Fibroblast of gingiva (primary cell): Measurements from ENCODE around the gene CALML4.
A peak's percentile ranks its signal among the peaks of the same experiment; 100 is the strongest.
"Not testable (repeated sequence)": the region's sequence is repeated elsewhere in the genome, so short reads cannot be mapped to it uniquely, and the experiment has no call there.

Experiments
- DNase-seq: peaks from one replicate; pipeline ENCODE4 v3.0.0-alpha.2; 2011; ENCODE audit warnings: low read depth

CALML4 gene

DNA sequence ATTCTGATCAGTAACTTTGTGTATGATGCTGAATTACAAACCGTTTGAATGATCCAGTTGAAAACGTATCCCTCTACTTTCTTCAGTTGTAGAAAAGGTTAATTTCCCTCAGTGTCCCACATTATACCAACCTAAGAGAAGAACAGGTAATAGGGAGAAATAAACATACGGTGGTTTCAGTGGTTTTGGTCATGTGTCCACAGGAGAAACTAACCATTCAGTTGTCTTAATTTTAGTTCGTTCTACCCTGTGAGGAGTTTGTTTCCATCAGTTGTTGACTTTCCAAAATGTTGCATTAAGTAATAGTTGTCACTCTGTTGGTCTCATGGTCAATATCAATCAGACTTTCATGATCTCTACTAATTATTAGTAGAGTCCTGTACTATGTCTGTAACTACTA is 15.1 kb downstream of the CALML4 start:
- no peak for DNase-seq

DNA sequence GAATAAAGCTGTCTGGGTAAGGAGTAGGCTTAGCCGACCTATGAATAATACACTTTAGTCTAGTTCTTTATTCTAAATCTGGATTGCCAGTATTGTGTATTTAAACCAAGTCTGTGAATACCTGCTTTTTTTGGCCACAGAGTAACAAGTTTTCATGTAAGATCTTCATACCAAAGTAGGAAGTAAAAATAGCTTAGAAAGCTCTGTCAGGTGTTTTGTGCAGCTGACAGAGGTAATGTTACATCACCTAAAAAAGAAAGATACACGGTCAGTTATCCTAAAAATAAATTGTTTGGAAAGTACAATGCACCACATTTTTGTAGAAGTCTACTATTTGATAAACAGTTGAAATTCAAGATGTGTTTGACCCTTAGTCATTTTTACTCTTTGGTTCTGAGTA is 16.5 kb downstream of the CALML4 start:
- DNase-seq = no peak

DNA sequence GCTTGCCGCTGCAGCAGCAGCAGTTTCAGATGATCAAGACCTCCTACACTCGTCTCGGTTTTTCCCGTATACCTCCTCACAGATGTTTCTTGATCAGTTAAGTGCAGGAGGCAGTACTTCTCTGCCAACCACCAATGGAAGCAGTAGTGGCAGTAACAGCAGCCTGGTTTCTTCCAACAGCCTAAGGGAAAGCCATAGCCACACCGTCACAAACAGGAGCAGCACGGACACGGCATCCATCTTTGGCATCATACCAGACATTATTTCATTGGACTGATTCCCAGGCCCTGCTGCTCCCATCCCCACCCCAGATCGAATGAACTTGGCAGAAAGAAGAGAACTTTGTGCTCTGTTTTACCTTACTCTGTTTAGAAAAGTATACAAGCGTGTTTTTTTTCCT is 17.6 kb downstream of the CALML4 start:
- peak; percentile 86 for DNase-seq

DNA sequence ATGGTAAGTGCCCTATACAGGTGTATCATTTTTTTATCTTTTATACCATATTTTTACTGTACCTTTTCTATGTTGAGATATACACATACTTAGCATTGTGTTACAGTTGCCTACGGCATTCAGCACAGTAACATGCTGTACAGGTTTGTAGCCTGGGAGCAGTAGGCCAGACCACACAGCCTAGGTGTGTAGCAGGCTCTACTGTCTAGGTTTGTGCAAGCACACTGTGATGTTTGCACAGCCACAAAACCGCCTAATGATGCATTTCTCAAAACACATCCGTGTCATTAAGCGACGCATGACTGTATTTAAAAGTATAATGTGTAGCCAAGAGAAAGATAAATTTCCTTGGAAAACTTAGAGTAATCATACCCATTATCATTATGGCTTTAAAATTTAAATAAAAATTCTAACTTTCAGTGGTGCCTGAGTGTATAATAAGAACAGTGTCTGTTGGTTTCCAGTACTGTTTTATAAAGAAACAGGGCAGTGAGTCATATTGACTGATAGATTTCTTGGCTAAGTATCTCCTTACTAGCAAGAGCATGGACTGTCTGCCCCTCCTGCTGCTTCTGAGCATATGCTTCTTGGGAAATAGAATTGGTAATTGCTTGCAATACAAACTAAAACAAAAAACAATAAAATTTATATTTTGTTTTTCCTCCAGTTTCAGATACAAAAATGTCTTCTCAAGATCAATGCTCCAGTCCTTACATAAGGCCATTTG is 18.3 kb downstream of the CALML4 start:
- peak; percentile 81 for DNase-seq

DNA sequence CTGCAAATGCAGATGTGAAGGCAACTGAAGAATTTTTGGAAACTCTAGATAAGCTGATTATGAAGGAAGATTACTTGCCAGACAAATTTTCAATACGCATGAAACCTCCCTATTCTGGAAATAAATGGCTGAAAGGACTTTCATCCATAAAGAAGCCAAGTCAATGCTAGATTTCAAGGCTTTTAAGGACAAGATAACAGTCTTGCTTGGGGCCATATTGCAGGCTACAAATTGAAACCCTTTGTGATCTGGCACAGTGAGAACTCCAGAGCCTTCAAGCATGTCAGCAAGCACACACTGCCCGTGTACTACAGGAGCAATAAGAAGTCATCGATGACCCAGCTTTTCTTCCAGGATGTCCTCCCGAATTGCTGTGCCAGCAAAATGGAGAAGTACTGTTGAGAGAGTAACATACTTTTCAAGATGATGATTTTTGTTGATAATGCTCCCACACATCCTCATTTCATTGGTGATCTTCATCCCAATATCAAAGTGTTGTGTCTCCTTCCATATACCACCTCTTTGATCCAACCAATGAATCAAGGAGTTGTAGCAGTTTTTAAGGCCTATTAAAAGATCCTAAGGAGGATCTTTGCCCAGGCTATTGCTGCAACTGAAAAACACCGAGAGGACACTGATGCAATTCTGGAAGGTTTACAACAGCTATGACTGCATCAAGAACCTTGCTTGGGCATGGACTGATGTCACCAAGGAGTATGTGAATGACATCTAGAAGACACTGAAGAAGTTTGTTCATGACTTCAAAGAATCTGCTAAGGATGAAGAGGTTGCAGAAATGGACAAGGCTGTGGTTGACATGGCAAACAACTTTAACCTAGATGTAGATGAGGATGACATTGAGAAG is 20.3 kb downstream of the CALML4 start:
- DNase-seq = peak; percentile 32

DNA sequence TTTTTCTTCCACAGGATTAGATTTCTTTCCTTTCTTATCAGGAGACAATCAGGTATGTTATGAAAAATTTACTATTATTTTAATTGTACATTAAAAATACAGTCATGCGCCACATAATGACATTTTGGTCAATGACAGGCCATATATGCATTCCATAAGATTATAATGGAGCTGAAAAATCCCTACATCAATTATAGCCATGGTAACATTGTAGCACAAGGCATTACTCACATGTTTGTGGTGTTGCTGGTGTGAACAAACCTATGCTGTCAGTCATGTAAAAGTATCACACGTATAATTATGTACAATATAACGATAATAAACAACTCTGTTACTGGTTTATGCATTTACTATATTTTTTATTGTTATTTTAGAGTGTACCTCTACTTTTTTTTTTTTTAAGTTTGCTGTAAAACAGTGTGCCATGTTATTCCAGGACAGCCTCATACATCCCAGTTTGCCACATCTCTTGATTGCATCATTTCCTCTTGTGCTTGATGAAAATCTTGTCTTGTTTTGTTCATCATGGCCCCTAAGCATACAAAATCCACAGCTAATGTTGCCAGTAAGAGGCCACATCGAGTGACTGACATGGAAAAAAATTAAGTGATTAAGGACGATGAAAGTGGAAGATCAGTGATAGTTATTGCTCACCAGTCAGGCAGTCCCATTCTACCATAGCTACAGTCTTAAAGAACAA is 21.4 kb downstream of the CALML4 start:
- peak; percentile 46 for DNase-seq

DNA sequence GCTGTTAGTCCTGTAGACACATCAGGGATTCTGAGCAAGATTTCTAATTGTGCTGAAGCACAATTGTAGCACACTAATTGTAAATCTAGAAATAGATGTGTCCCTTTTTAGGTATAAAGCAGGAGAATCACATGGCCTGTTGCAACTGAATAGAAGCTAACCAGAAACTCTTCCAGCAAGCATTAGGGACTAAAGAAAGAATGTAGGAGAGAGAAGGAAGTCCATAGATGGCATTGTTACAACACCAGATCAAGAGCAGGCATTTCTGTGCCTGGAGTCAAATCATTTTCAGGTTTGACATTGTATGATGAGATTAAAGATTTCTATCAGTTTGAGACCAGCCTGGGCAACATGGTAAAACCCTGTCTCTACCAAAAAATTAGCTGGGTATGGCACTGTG is 27.4 kb downstream of the CALML4 start:
- DNase-seq = peak; percentile 73

DNA sequence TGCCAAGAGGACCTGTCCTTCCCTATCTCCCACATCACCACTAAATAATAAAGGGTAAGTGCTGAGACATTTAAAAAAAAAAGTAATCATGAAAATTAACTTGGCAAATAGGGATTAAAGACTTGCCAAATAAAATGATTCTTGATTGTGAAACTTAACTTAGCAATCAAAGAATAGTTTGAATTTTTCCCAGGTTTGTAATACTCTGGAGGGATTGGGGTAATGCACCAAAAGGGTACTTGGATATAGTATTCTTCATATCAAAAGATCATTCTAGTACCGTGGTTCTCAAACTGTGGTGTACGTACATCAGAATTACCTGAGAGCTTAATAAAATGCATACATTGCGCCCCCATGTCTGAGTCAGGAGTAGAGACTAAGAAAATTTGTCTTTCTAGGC is 28.5 kb downstream of the CALML4 start:
- peak; percentile 60 for DNase-seq

DNA sequence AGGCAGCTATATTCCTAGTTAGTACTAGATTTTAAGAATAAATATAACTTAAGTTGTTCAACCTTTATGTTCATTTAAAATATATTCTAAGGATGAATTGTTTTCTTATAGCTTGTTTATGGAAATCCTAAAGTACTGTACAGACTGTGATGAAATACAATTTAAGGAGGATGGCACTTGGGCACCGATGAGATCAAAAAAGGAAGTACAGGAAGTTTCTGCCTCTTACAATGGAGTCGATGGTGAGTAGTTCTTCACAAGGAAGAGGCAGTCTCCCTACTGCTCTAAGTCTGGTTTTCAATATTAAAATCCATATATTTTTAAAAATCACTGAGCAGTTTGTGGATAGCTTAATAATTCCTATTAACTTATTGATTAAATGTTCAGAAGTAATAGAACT is 29.6 kb downstream of the CALML4 start:
- DNase-seq = no peak

DNA sequence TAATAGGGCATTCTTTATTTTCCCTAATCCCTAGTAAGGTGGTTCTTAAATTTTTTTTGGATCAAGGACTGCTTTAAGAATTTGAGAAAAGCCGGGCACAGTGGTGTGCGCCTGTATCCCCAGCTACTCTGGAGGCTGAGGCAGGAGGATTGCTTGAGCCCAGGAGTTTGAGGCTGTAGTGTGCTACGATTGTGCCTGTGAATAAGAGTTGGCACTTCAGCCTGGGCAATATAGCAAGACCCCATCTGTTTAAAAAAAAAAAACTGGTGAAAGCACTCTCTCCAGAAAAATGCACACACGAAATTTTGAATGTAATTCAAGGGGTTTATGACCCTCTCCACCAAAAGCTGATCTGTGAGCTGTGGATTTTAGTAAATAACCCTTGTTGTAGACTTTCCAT is 32.0 kb downstream of the CALML4 start:
- no peak for DNase-seq

DNA sequence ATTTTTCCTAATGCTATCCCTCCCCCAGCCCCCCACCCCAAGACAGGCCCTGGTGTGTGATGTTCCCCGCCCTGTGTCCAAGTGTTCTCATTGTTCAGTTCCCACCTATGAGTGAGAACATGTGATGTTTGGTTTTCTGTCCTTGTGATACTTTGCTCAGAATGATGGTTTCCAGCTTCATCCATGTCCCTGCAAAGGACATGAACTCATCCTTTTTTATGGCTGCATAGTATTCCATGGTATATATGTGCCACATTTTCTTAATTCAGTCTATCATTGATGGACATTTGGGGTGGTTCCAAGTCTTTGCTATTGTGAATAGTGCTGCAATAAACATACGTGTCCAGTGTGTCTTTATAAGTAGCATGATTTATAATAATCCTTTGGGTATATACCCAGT is 33.1 kb downstream of the CALML4 start:
- not testable (repeated sequence) for DNase-seq

DNA sequence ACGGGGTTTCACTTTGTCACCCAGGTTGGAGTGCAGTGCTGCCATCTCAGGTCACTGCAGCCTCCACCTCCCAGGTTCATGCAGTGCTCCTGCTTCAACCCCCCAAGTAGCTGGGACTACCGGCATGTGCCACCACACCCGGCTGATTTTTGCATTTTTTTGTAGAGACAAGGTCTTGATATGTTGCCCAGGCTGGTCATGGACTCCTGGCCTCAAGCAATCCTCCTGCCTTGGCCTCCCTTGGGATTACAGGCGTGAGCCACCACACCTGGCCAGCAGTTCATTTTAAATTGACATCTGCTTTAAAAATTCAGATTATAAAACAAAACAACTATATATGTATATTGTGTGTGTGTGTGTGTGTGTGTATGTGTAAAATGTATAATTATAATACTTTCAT is 38.3 kb downstream of the CALML4 start:
- DNase-seq = no peak

DNA sequence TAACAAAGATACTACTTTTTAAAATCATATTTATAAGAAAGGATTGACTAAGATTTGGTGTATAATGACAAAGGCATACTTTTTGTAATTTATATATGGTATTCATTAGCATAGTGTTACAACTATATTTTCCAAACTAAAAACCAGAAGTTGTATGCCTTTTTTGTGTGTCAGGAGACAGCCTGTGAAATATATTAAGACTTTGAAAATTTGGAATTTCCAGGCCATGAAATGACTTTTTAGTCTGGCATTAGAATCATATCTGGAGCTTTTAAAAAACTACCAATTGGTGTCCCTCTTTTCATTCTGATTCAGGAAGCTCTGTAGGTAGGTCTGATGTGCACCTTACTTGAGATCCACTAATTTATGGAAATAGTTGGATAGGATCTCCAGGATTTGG is 41.9 kb downstream of the CALML4 start:
- DNase-seq = no peak

DNA sequence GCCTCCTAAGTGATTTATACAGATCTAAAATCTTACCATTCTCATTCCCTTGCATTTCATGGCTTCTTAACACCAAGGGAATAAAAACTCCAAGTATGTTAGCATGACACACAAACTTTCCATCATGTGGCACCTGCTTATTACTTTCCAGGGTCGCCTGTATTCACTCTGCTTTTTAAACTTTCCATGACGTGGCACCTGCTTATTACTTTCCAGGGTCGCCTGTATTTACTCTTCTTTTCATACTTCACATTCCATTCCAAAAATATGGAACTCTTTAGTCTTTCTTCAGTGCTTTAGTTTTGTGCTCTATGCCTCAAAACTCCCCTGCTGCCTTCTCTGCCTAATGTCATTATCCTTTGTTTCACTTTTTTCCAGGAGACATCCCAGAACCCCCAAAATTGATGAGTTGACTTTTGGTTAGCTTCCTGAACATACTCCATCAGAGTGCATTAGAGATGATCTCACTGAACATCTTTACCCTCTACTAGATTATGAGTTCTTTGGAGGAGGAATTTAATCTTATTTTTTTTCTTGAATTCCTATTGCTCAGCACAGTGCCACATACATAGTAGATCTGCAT is 47.0 kb downstream of the CALML4 start:
- DNase-seq = peak; percentile 2

DNA sequence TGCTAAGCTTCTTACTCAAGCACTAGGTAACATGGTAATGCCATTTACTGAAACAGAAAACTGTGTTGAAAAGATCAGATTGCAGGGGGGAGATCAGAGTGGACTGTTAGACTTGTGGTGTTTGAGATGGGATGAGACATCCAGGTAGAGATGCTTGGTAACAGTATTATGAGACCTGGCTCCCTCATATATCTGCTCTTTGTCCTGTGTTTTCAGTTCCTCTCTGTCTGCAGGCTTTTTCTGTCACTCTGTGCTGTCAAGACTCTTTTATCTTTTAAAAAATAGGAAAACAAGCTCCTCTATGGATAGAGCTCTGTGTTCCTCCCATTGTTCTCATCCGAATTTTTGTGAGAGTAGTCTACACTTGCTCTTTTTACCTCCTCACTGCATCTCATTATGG is 48.1 kb downstream of the CALML4 start:
- DNase-seq = no peak

DNA sequence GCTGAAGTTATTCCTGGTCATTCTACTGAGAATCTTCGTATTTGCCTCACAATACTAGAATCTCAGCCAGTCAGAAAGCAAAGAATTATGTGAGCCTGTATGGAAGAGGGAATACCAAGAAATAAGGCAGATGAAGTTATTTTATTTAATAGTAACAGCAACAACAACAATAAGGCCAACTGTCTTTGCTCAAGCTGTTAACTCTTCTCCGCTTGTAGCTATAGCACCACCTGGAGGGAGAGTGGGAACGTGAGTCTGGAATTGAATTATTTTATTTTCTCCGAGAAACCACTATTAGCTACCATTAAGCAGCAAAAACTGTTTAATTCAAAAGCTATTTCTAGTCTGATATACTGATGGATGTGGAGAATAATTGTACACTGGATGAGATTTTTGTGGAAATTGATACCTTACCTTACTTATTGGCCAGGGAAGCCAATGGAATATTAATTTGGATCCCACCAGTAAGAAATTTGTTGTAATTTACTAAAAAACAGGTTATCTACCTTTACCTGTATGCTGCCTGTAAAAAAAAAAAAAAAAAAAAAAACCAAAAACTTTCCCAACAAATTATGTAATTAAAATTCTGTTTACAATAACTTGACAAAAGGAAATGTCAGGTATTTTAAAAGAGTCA is 50.1 kb downstream of the CALML4 start:
- DNase-seq = peak; percentile 62

DNA sequence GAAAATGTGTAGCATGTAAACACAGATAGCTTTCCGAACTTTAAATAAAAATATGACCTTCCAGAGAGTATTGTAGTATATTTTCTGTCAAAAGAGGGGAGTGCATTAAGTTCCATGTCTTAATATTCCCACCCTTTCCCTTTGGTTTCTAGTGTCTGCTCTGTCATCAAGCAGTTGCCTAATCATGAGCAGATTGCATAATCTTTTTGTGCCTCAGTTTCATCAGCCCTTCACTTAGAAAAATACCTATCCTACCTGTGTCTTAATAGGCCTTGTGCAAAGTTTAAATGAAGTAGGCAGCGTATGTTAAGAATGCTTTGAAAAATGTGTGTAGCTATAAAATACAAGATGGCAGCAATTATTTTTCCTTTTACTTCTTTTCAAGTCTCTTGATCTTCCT is 52.8 kb downstream of the CALML4 start:
- DNase-seq = no peak

DNA sequence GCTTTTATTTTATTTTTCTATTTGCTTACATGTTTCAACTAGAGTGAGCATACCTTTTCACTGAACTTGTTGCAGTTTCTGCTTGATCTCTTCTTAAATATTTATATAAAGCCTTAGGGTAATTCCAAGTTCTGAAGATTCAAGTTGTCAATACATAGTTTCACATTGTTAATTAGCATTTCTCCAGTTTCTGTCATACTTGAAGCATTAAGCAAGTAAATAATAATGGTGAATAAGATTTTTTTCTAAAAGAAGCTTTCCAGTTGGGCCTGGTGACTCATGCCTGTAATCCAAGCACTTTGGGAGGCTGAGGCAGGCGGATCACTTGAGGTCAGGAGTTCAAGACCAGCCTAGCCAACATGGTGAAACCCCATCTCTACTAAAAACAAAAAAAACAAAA is 53.9 kb downstream of the CALML4 start:
- peak; percentile 3 for DNase-seq

DNA sequence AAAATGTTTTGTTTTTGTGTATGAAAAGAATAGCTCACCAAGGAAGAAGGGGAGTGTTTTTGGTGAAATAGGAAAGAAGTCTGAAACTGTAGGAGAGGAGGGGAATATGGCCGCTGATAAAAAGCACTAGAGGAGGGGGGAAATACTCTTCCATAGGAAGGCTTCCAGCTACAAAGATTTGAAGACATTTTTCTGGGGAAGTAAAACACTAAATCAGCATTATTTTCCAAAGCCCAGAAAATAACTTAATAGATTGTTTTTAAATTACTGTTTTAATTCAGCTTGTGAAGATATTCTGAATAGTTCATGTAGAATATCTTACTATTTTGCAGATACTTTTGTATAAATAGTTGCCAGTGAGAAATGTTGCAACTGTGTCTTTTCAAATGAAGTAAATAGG is 54.9 kb downstream of the CALML4 start:
- no peak for DNase-seq

DNA sequence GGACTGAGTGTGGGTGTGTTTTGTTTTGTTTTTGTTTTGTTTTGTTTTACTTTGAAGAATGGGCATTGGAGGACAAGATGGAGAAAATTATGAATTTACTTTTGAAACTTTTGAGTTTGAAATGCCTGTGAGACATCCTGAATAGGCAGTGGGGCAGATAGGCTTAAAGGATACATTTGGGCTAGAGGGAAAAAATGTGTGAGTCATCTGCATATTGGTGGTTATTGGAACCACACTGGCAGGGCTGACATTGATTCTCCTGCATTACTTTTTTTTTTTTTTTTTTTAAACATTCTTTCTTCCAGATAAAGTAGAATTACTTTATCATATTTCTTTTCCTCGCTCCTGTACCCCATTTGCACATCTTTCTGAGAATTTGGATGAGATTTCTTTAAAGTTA is 56.1 kb downstream of the CALML4 start:
- DNase-seq = peak; percentile 47

DNA sequence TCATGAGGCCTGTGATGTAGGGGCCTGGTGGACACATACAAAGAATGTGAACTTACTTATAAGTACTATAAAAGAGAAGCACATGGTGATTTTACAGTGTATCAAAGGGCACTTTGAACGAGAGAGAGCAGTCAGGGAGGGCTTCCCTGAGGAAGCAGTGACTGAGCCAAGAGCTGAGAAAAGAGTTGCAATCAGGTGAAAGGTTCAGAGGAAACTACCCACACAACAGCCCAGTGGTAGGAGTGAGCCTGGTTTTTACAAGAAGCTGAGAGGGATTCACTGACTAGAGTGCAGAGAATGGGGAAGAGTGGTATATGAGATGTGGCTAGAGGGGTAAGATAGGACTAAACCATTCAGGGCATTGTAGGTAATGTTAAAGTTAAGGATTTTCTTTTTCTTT is 57.1 kb downstream of the CALML4 start:
- no peak for DNase-seq

DNA sequence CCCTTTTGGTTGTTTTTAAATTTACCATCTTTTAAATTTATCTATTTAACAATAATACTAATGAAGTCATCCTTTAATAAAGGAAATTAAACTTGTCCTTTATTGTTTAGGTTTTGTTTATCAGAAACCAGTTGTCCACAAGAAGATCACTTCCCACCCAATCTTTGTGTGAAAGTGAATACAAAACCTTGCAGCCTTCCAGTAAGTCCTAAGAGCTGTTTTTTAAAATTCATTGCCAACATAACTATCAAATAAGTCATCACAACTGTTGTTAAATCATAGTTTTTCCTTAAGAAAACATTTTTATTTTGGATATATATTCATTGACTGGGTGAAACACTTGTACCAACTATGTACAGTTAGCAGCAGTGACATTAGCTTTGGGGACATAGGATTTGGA is 59.4 kb downstream of the CALML4 start:
- DNase-seq = no peak
